ENCODE measurements around the gene HERC4.
"Not testable (repeated sequence)": the region's sequence is repeated elsewhere in the genome, so short reads cannot be mapped to it uniquely, and the experiment has no call there.

Gene HERC4

GRCh38 chr10:67971311-67971710, 103.8 kb downstream of the HERC4 start:
- no peak for DNase-seq (ENCODE audit: low read depth in 2 of 3, low spot score in 2 of 3)

DNA sequence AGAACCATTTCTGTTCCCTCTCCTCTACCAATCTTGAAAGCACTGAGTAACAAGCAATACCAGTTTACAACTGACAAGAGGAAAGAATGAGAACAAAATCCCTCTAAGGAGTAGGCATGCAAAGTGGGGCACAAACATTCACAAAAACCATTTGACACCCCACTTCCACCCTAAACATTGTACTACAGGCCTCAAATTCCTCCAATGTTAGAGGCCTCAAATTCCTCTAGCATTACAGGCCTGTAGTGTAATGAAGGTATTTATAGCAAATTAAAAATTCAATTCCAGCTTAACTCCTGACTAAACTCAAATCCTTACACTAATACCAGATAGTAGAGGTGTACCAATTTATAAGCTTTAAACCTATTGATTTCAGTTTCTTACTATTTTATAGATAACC, 105.2 kb downstream of the HERC4 start:
- no peak for DNase-seq (ENCODE audit: low read depth in 2 of 3, low spot score in 2 of 3)

- DNase-seq (ENCODE audit: low read depth in 2 of 3, low spot score in 2 of 3): not testable (repeated sequence)
These were observed 109.0 kb downstream of the HERC4 start for GRCh38 chr10:67966035-67966434.

DNA sequence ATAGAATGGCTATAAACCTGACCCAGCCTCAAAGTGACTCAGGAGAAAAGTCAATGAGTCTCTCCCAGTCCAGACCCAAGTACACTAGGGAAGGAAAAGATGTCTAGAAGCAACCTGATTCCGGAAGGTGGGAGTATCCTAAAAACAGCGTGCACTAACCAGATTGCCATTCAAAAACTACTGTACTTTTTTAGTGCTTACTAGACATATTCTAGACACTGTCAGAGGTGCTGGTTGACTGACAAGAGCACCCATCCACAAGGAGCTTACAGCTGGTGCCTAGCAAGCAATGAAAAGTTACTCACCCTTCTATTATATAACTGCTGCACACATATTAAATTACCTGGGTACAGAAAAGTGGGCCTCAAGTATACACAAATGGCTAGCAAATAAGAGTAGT, 109.6 kb downstream of the HERC4 start:
- DNase-seq (ENCODE audit: low read depth in 2 of 3, low spot score in 2 of 3): no peak

- no peak for DNase-seq (ENCODE audit: low read depth in 2 of 3, low spot score in 2 of 3)
These were observed 115.1 kb downstream of the HERC4 start for GRCh38 chr10:67959839-67960476.

DNA sequence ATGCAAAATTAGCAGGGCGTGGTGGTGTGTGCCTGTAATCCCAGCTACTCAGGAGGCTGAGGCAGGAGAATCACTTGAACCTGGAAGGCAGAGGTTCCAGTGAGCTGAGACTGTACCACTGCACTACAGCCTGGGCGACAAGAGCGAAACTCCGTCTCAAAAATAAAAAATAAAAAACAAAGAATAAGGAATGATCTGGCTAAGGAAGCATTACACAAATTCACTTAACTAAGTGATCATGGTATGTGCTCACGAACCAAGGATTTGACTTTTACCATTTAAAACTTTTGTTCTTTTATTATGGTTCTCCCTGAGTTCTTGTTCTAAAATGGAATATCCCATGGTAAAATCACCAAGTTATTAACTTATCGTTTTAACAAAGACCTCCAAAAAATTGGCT, 119.5 kb downstream of the HERC4 start:
- DNase-seq (ENCODE audit: low read depth in 2 of 3, low spot score in 2 of 3): no peak

DNA sequence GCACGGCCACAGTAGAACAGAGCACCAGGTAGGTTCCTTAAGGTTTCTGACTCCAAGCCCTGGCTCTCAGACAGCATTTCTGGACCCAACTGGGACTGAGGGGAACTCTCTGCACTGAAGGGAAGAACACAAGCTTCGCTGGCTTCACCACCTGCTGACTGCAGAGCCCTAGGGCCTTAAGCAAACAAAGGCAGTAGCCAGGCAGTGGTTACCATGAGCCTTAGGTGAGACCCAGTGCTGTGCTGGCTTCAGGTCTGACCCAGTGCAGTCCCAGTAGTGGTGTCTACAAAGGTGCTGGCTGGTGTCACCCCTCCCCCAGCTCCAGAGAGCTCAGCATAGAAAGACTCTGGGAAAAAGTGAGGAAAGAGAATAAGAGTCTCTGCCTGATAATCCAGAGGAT, 131.2 kb downstream of the HERC4 start:
- DNase-seq (ENCODE audit: low read depth in 2 of 3, low spot score in 2 of 3): no peak

DNA sequence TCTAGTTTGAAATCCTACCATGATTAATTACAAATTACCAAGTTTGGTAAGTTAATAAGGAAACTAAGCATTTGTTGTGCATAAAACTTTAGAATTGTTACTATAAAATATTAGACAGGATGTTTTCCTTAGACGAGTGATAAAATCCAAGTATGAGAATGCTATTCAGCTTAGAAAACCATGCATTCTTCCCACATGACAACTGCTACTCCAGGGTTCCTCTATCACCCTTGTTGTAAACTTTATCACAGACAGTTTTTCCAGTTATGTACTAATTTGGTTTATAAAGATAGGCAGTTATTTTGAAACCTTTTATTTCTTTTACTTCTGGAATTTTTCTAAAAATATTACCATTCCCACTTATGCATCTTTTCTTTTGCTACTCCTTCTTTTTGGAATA, 138.7 kb downstream of the HERC4 start:
- DNase-seq (ENCODE audit: low read depth in 2 of 3, low spot score in 2 of 3): no peak

- no peak for DNase-seq (ENCODE audit: low read depth in 2 of 3, low spot score in 2 of 3)
These were observed 139.9 kb downstream of the HERC4 start for GRCh38 chr10:67935223-67935622.

GRCh38 chr10:67934336-67934735, 140.7 kb downstream of the HERC4 start:
- no peak for DNase-seq (ENCODE audit: low read depth in 2 of 3, low spot score in 2 of 3)

DNA sequence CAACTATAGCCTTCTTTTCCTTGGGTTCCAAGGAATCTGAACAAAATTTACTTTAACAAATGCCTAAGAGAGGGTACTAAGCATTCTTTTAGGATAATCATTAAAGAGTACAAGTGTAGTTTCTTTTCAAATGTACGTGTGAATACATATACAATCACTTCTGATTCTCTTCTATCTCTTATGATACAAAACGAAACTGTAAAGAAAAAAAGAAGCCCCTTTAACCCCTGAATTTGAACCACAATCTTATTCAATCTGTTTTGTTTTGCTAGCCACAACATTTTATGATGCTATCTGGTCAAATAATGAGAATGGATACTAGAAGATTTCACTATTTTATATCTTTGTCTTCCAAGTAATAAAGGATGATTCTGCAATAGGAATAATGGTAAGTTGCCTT, 141.9 kb downstream of the HERC4 start:
- DNase-seq (ENCODE audit: low read depth in 2 of 3, low spot score in 2 of 3): no peak

DNA sequence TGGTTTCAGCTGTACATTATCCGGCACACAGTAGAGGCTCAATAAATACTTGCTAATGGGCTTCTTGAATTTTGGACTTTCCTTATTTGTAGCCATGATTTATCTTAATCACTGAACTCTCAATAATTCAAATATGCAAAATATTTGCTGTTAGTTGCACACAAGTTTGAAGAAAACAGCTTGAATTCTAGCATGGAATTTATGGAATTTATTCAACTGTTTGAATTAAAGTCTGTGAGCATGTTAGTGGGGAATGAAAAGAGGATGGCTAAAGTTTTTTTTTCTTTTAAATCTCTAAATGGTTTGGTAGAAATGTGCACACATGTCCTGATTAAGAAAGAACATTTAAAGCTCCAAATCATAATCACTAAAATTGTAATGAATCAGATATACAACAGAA, 148.1 kb downstream of the HERC4 start:
- no peak for DNase-seq (ENCODE audit: low read depth in 2 of 3, low spot score in 2 of 3)

DNA sequence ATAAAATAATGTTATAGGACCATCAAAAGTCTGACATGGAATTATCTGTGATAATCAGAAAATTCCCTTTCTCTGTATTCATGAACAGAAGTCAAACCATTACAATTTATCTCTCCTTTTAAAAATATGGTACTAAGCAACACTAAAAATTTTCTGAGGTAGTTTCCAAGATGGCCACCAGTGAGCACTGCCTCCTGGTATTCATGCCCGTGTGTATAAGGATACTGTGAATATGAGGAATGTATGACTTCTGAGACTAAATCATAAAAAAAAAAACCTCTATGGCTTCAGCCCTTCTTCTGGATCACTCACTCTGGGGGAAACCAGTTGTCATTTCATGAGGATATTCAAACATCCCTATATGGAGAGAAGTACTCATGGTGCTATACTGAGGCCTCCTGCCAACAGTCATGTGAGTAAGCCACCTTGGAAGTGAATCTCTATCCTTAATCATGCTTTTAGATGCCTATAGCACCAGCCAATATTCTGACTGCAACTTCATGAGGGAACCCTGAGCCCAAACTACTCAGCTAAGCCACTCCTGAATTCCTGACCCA, 149.6 kb downstream of the HERC4 start:
- no peak for DNase-seq (ENCODE audit: low read depth in 2 of 3, low spot score in 2 of 3)

- no peak for DNase-seq (ENCODE audit: low read depth in 2 of 3, low spot score in 2 of 3)
These were observed 150.9 kb downstream of the HERC4 start for GRCh38 chr10:67924136-67924535.

GRCh38 chr10:67923551-67923950, 151.5 kb downstream of the HERC4 start:
- no peak for DNase-seq (ENCODE audit: low read depth in 2 of 3, low spot score in 2 of 3)

DNA sequence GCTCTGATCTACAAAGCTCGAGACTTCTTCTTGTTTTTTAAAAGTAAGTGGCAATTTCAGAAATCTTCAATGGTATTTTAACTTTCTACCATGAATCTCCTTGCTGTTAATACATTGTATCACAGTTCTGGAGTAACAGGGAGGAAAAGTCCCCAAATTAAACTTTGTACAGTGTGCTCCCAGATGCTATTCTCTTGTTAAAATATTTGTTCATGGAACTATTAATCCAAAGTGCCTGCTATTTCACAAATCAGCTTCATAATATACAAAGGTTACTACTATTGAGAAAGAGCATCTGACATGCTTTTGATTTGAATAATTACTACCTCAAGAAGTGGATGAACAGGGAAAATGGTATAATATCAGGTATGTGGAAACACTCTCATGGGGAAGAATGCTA, 154.0 kb downstream of the HERC4 start:
- no peak for DNase-seq (ENCODE audit: low read depth in 2 of 3, low spot score in 2 of 3)

GRCh38 chr10:67917679-67918078, 157.4 kb downstream of the HERC4 start:
- DNase-seq (ENCODE audit: low read depth in 2 of 3, low spot score in 2 of 3): no peak

DNA sequence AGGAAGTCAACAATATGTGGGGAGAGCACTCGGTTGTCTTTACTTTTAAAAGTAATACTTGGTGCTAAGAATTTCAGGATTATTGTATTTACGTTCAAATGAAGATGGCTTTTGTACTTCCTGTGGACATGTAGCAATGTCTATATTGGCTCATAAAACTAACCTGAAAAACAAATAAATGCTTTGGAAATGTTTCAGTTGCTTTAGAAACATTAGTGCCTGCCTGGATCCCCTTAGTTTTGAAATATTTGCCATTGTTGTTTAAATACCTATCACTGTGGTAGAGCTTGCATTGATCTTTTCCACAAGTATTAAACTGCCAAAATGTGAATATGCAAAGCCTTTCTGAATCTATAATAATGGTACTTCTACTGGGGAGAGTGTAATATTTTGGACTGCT, 157.9 kb downstream of the HERC4 start:
- no peak for DNase-seq (ENCODE audit: low read depth in 2 of 3, low spot score in 2 of 3)

DNA sequence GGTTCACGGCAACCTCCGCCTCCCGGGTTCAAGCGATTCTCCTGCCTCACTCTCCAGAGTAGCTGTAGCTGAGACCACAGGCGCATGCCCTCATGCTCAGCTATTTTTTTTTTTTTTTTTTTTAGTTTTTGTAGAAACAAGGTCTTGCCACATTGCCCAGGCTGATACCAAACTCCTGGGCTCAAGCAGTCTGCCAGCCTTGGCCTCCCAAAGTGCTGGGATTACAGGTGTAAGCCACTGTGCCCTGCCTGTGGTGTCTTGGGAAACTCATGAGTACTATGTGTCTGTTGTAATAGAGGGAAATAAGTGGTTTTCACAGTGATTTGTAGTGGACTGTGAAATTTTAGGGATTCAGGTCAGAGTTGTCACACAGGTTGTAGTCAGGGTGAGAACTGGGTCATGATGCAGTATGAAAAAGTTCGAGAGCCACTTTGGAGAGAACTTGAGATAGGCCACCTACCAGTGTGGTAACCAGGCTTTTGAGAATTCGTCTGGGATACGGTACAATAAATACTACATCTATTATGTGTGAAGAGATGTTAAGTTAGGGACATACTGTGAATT, 160.2 kb downstream of the HERC4 start:
- no peak for DNase-seq (ENCODE audit: low read depth in 2 of 3, low spot score in 2 of 3)

DNA sequence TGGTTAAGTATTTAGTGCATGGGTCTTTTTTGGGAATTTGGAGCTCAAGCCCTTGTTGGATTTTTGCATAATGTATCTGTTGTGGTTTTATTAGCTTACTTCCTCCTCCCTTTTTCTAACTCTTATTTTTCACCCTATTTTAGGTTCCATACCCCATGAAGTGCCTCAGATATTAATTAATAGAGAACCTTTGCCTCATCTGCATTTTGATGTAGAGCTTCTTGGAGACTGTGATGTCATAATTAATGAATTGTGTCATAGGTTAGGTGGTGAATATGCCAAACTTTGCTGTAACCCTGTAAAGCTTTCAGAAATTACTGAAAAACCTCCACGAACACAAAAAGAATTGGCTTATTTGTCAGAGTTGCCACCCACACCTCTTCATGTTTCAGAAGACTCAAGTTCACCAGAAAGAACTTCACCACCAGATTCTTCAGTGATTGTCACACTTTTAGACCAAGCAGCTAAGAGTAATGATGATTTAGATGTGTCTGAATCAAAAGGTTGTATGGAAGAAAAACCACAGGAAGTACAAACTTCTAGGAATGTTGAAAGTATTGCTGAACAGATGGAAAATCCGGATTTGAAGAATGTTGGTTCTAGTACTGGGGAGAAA, 162.6 kb downstream of the HERC4 start:
- no peak for DNase-seq (ENCODE audit: low read depth in 2 of 3, low spot score in 2 of 3)

DNA sequence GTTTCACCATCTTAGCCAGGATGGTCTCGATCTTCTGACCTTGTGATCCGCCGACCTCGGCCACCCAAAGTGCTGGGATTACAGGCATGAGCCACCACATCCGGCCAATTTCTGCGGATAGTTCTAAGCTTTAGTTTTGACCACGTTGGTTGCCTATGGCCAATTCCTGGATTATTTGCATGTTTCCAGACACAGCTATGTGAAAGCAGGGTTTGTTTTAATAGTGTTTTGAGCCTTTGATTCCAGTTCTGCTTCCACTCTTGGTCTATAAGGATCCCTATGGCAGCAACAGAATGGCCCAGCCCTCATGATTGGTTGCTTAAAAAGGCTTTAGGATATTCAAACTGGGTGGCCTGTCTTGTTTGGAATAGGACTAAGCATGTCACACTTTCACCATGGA, 171.5 kb downstream of the HERC4 start:
- no peak for DNase-seq (ENCODE audit: low read depth in 2 of 3, low spot score in 2 of 3)

- DNase-seq (ENCODE audit: low read depth in 2 of 3, low spot score in 2 of 3): no peak
These were observed 181.4 kb downstream of the HERC4 start for GRCh38 chr10:67893637-67894036.

Data from activated CD8-positive, alpha-beta memory T cell treated with anti-CD3 and anti-CD28 coated beads for 48 hours (primary cell).